GM12872 (cell line): ENCODE data around the gene HABP4.

ENCODE experiments used
- TF ChIP-seq, protein P1 (sequence below): IDR thresholded peaks from 3 replicates; pipeline ENCODE4 v1.5.1; 2011; ENCODE audit warnings: low read depth, mild to moderate bottlenecking, low read length, moderate library complexity; ENCODE audit not compliant: insufficient read depth

Gene HABP4

DNA sequence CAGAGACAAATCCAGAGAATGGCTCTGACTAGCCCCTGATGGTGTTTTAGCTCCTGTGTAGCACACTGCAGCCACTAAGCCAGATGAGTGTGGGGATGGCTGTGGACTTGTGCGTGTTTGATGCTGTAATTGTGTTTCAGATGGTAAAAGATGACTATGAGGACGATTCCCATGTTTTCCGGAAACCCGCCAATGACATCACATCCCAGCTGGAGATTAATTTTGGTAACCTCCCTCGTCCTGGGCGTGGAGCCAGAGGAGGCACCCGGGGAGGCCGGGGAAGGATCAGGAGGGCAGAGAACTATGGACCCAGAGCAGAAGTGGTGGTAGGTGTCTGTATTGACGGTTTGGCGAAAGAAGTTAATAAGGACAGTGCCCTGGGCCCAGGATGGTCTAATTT, 38.0 kb downstream of the HABP4 start:
- TF ChIP-seq, protein P1, sequence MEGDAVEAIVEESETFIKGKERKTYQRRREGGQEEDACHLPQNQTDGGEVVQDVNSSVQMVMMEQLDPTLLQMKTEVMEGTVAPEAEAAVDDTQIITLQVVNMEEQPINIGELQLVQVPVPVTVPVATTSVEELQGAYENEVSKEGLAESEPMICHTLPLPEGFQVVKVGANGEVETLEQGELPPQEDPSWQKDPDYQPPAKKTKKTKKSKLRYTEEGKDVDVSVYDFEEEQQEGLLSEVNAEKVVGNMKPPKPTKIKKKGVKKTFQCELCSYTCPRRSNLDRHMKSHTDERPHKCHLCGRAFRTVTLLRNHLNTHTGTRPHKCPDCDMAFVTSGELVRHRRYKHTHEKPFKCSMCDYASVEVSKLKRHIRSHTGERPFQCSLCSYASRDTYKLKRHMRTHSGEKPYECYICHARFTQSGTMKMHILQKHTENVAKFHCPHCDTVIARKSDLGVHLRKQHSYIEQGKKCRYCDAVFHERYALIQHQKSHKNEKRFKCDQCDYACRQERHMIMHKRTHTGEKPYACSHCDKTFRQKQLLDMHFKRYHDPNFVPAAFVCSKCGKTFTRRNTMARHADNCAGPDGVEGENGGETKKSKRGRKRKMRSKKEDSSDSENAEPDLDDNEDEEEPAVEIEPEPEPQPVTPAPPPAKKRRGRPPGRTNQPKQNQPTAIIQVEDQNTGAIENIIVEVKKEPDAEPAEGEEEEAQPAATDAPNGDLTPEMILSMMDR = no peak

DNA sequence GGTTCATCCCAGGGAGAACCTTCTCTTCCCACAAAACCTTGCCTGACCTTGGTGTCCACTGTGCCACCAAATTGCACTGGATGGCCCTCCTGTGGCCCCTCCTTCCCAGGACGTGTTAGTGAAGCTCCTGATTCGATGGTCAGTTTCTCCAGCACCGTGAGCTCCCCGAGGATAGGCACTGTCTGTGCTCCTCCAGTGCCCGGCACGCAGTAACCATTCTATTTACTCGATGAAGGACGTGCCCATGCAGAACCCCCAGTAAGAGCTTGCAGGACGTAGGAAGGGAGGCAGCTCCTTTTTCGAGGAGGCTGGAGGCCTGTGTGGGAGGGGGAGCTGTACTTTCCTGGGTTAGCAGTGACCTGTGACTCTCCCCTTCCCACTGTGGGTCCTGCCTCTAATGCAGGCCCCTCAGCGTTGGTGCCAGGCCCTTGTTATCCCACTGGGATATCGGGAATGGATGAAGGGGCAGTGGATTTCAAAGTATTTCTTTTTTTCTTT, 39.6 kb downstream of the HABP4 start:
- TF ChIP-seq, protein P1 = no peak

DNA sequence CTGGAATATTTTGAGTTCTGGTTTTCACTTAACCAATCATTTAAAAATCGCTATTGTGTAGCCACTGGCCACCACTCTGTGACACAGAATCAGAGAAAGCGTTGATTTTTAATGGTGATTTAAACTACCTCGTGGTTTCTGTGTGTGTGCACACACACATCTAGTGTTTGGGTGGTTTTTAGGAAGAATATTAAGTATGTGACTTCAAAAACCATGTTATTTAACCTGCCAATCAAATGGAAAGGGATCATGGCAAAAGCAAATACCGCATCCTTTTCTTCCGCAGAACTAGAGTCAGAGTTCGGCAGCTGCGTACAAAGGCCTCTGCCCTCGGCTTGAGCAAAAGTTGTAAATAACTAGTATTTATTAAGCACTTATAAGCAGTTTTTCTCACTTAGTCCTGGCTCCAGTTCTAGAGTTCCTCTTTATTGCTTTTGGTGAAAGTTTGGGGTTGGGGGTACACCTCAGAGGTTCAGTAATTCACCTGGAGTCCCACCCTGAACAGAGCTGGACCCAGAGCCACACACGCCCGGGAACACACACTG, 40.6 kb downstream of the HABP4 start:
- TF ChIP-seq, protein P1 = no peak

DNA sequence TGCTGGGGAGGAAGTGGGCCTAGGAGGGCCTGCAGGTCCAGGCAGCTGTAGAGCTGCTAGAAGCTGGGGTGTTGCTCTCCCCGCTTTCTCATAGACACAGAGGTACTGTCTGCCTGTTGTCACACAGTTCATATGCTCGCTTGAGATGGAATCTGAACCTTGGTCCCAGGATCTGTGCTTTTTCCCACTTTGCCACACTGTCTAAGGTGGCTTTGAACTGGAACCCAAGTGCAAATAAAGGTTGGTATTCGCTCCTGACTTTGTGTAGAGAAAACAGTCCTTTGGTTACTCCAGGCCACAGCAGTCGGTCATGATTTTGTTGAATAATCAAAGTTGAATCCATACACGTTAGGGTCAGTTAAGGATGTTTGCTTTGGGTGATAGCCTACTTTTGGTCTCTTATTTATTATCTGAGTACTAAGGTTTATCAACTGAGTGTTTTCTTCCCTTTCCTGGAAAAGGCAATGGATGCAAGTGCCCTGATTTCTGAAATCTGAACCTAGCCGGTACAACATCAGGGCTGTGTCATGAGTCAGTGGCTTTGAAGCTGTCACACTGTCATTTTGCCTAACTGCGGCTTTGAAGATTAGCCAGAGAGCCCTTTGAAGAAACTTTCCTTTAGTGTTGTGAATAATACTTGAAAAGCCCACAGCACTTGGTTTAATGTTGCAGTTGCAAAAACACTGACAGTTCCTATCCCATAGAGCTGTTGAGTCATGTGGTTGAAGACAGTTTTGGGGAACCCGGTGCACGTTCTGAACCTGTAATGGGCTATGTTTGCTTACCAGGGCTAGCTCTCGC, 41.3 kb downstream of the HABP4 start:
- TF ChIP-seq, protein P1 = no peak

DNA sequence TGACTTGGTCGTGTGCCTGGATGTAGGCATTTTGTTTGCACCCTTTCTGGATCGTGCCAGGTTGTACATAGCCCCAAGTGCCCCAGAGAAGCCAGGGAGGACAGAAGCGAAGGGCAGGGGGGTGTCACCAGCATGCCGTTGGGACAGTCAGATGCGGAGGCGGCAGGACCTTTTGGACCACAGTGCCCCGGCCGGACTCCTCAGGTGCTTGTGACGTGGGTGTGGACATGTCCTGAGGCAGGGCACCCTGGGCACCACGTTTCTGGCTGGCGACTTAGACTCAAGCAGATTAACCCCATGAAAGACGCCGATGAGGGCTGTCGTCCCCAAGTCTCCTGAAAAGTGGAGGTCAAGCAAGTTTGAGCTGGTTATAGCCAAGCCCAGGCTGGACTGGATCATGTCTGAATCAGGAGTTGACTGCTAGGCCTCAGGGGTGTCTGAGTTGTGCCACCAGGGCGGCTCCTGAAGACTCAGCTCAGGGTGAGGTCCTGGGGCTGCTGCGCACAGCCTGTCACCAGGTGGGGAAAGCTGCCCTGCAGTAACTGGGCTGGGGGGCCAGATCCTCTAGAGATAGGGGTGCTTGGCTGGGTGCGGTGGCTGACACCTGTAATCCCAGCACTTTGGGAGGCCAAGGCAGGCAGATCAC, 42.0 kb downstream of the HABP4 start:
- TF ChIP-seq, protein P1 = no peak

DNA sequence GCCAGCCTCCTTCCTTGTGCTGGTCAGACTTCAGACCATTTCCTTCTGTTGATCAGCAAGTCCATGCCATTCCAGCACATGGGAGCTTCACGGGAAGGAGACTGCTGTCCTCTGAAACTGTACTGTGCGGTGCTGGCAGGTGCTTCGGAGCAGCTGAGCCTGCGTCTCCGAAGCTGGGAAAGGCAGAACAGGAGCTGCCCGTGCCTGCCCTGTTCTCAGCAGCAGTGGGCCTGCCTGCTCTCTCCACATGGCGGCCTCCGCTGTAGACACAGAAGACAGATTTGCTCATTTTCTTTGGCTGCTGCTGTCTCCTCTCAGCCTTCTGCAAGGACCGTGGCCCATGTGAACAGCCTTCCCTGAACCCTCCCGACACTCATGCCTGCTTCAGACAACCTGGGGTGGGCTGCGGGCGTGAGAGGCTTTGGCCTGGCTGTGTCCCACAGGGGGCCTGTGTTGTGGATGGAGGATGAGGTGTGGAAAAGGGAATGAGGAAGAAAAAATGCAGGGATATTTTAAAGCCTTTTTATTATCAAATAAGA, 43.1 kb downstream of the HABP4 start:
- TF ChIP-seq, protein P1 = no peak

DNA sequence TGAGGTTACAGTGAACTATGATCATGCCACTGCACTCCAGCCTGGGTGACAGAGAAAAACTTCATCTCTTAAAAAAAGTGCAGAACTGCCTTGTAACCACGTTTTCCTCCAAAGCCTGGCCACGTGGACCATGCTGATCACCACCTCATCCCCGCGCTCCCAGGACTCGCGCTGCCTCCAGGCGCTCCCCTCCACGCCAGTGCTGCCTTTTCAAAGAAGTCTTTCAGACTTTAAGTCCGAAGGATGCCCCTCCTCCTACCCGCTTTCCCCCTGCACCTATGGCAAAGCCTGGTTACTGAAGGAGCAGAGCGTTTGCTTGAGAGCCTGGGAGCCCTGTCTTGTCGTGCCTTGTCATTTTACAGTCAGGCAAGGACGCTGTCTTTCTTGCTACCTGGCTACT, 43.8 kb downstream of the HABP4 start:
- TF ChIP-seq, protein P1 = no peak
